NCI-H82 (cell line): ENCODE measurements around the gene PTPRR.

Experiments used
- DNase-seq: peaks from one replicate; lab custom pipeline; 2025; lab: John Stamatoyannopoulos, UW

PTPRR gene

GRCh38 chr12:70644861-70645260, 275.7 kb downstream of the PTPRR start:
- DNase-seq, result no peak

GRCh38 chr12:70643939-70644338, 276.6 kb downstream of the PTPRR start:
- DNase-seq, result no peak

- no peak for DNase-seq
These were observed 278.8 kb downstream of the PTPRR start for GRCh38 chr12:70641691-70642090.

- DNase-seq, result no peak
These were observed 279.6 kb downstream of the PTPRR start for GRCh38 chr12:70640901-70641300.

- DNase-seq, result no peak
These were observed 281.0 kb downstream of the PTPRR start for GRCh38 chr12:70639535-70639934.

GRCh38 chr12:70638639-70639360, 281.7 kb downstream of the PTPRR start:
- DNase-seq, result no peak

GRCh38 chr12:70637303-70638085, 283.0 kb downstream of the PTPRR start, which contains the start of gene PTPRB:
TSS of gene PTPRB (minus strand) at chr12:70637429. CDS start at chr12:70637395, 34 bp downstream.
- DNase-seq, result no peak

GRCh38 chr12:70635755-70636154, 284.8 kb downstream of the PTPRR start:
- no peak for DNase-seq

- no peak for DNase-seq
These were observed 291.6 kb downstream of the PTPRR start for GRCh38 chr12:70628701-70629480.

GRCh38 chr12:70627677-70628076, 292.9 kb downstream of the PTPRR start:
- no peak for DNase-seq

GRCh38 chr12:70626180-70626579, 294.4 kb downstream of the PTPRR start:
- no peak for DNase-seq

- no peak for DNase-seq
These were observed 300.9 kb downstream of the PTPRR start for GRCh38 chr12:70619471-70620152.

GRCh38 chr12:70618371-70618770, 302.2 kb downstream of the PTPRR start:
- no peak for DNase-seq

- no peak for DNase-seq
These were observed 303.1 kb downstream of the PTPRR start for GRCh38 chr12:70617450-70617849.

GRCh38 chr12:70615174-70615866, 305.2 kb downstream of the PTPRR start:
- no peak for DNase-seq

GRCh38 chr12:70609739-70610491, 310.6 kb downstream of the PTPRR start:
- no peak for DNase-seq

GRCh38 chr12:70609203-70609602, 311.3 kb downstream of the PTPRR start:
- no peak for DNase-seq

- DNase-seq, result no peak
These were observed 312.4 kb downstream of the PTPRR start for GRCh38 chr12:70608184-70608583.

- DNase-seq, result no peak
These were observed 313.4 kb downstream of the PTPRR start for GRCh38 chr12:70607107-70607506.

GRCh38 chr12:70605976-70606375, 314.6 kb downstream of the PTPRR start:
- DNase-seq, result peak; percentile 15

GRCh38 chr12:70604662-70605061, 315.9 kb downstream of the PTPRR start:
- DNase-seq, result no peak
